NCI-H82 treated with DMSO at 0.1 percent for 48 hours (cell line): ENCODE measurements around the gene EXOC7.

Source experiments
- DNase-seq: peaks from one replicate; lab custom pipeline; 2025; ENCODE audit not compliant: unreplicated experiment; lab: John Stamatoyannopoulos, UW

EXOC7 gene

GRCh38 chr17:76138234-76138895 is 34.8 kb upstream of the EXOC7 start:
- DNase-seq = no peak

GRCh38 chr17:76137351-76138233 is 34.0 kb upstream of the EXOC7 start:
- DNase-seq = no peak

GRCh38 chr17:76137001-76137350 is 33.4 kb upstream of the EXOC7 start:
- no peak for DNase-seq

GRCh38 chr17:76136276-76137000 is 32.9 kb upstream of the EXOC7 start:
- peak; percentile 34 for DNase-seq

- no peak for DNase-seq
Measured at GRCh38 chr17:76135810-76136188, 32.2 kb upstream of the EXOC7 start.

- DNase-seq = no peak
Measured at GRCh38 chr17:76134911-76135809, 31.6 kb upstream of the EXOC7 start.

GRCh38 chr17:76132574-76133338 is 29.2 kb upstream of the EXOC7 start:
- DNase-seq = no peak

GRCh38 chr17:76131692-76132573 is 28.3 kb upstream of the EXOC7 start:
- no peak for DNase-seq

GRCh38 chr17:76131051-76131691 is 27.6 kb upstream of the EXOC7 start:
- DNase-seq = no peak

- no peak for DNase-seq
Measured at GRCh38 chr17:76130473-76130872, 26.9 kb upstream of the EXOC7 start.

GRCh38 chr17:76125922-76126321 is 22.3 kb upstream of the EXOC7 start:
- no peak for DNase-seq

- no peak for DNase-seq
Measured at GRCh38 chr17:76125391-76125675, 21.7 kb upstream of the EXOC7 start.

- DNase-seq = no peak
Measured at GRCh38 chr17:76124582-76125390, 21.2 kb upstream of the EXOC7 start.

- DNase-seq = no peak
Measured at GRCh38 chr17:76123749-76124581, 20.4 kb upstream of the EXOC7 start.

GRCh38 chr17:76123191-76123499 is 19.6 kb upstream of the EXOC7 start:
- DNase-seq = no peak

- no peak for DNase-seq
Measured at GRCh38 chr17:76122431-76123190, 19.0 kb upstream of the EXOC7 start.
